T1000 (cell line): ENCODE measurements around the gene GPR152.
"Not testable (repeated sequence)": the region's sequence is repeated elsewhere in the genome, so short reads cannot be mapped to it uniquely, and the experiment has no call there.

Source experiments
- DNase-seq: peaks from one replicate; lab custom pipeline; 2025; ENCODE audit warnings: mixed read lengths; lab: John Stamatoyannopoulos, UW

The GPR152 gene

GRCh38 chr11:67439321-67440228, 13.0 kb downstream of the GPR152 start:
- no peak for DNase-seq

GRCh38 chr11:67438158-67438902, 14.2 kb downstream of the GPR152 start:
- DNase-seq, result no peak

- no peak for DNase-seq
Observed at GRCh38 chr11:67437809-67438157, 14.7 kb downstream of the GPR152 start.

GRCh38 chr11:67437082-67437808, 15.3 kb downstream of the GPR152 start, which contains the start of gene PTPRCAP:
Gene PTPRCAP, minus strand, starts transcription at chr11:67437682. Its CDS starts 63 bp downstream, at chr11:67437619.
- DNase-seq, result no peak

GRCh38 chr11:67436459-67437081, 16.0 kb downstream of the GPR152 start:
- no peak for DNase-seq

GRCh38 chr11:67435727-67436458, 16.6 kb downstream of the GPR152 start:
- DNase-seq, result no peak

- DNase-seq, result peak; percentile 19
Observed at GRCh38 chr11:67435031-67435726, 17.4 kb downstream of the GPR152 start.

- DNase-seq, result no peak
Observed at GRCh38 chr11:67434395-67434881, 18.1 kb downstream of the GPR152 start.

- no peak for DNase-seq
Observed at GRCh38 chr11:67433536-67434394, 18.8 kb downstream of the GPR152 start.

GRCh38 chr11:67432655-67433349, 19.7 kb downstream of the GPR152 start:
- no peak for DNase-seq

- DNase-seq, result no peak
Observed at GRCh38 chr11:67431346-67432249, 20.9 kb downstream of the GPR152 start.

- DNase-seq, result no peak
Observed at GRCh38 chr11:67429722-67430121, 22.8 kb downstream of the GPR152 start.

GRCh38 chr11:67429038-67429668, 23.4 kb downstream of the GPR152 start:
- no peak for DNase-seq

- peak; percentile 96 for DNase-seq
Observed at GRCh38 chr11:67428052-67429001, 24.2 kb downstream of the GPR152 start, which contains the start of gene RPS6KB2. Gene RPS6KB2, plus strand, starts transcription at chr11:67428494. Its CDS starts 52 bp downstream, at chr11:67428546.

- DNase-seq, result not testable (repeated sequence)
Observed at GRCh38 chr11:67427364-67427859, 25.1 kb downstream of the GPR152 start.
